GM12878 (cell line): ENCODE results near the gene ETV6.

Source experiments
- CREB1 ChIP-seq: IDR thresholded peaks from 2 replicates; pipeline ENCODE4 v1.6.1; 2012; ENCODE audit warnings: low read depth, mild to moderate bottlenecking, inconsistent platforms
- DPF2 ChIP-seq: fragments of 450-650 bp; IDR thresholded peaks from 2 replicates; pipeline ENCODE4 v1.6.1; 2017; ENCODE audit warnings: mild to moderate bottlenecking
- EP300 ChIP-seq, 2 experiments: fragments of 150-350 bp in 1 of 2; IDR thresholded peaks; 2 replicates each; pipeline ENCODE4 v1.6.1; 2011 to 2012; ENCODE audit warnings: low read depth in 2 of 2, low read length in 2 of 2, borderline replicate concordance in 1 of 2, improper control_type of control experiment in 1 of 2, inconsistent platforms in 1 of 2; ENCODE audit not compliant: control insufficient read depth in 1 of 2
- JUNB ChIP-seq: IDR thresholded peaks from 2 replicates; pipeline ENCODE4 v1.6.1; 2016; ENCODE audit warnings: antibody characterized with exemption, mild to moderate bottlenecking
- MTA3 ChIP-seq: IDR thresholded peaks from 2 replicates; pipeline ENCODE4 v1.6.1; 2012; ENCODE audit warnings: low read length, inconsistent platforms, borderline replicate concordance
- NFYB ChIP-seq: IDR thresholded peaks from 2 replicates; pipeline ENCODE4 v1.6.1; 2011; ENCODE audit warnings: low read depth, mild to moderate bottlenecking, low read length, improper control_type of control experiment, moderate library complexity; ENCODE audit not compliant: insufficient read depth
- POLR2A ChIP-seq: IDR thresholded peaks from 2 replicates; pipeline ENCODE4 v1.6.1; 2011; ENCODE audit warnings: low read depth, mild to moderate bottlenecking, low read length
- POLR2AphosphoS5 ChIP-seq: IDR thresholded peaks from 2 replicates; pipeline ENCODE4 v1.6.1; 2011; ENCODE audit warnings: mild to moderate bottlenecking, low read length, inconsistent platforms
- SIN3A ChIP-seq: IDR thresholded peaks from 2 replicates; pipeline ENCODE4 v1.6.1; 2012; ENCODE audit warnings: low read depth, low read length, improper control_type of control experiment
- SP1 ChIP-seq: IDR thresholded peaks from one replicate; pipeline ENCODE4 v1.6.1; 2011; ENCODE audit warnings: low read depth, low read length
- ZBTB11 ChIP-seq: fragments of 450-650 bp; formaldehyde crosslinking; IDR thresholded peaks from 2 replicates; pipeline ENCODE4 v1.5.0; 2022; ENCODE audit warnings: mild to moderate bottlenecking, missing genetic modification characterization
- TF ChIP-seq, protein P1 (sequence below), 3 experiments: IDR thresholded peaks in 2 of 3; conservative IDR thresholded peaks in 1 of 3; 2 replicates each; pipeline ENCODE4 v1.5.1; 2011; ENCODE audit warnings: low read depth in 3 of 3, low read length in 3 of 3, mild to moderate bottlenecking in 3 of 3, control low read depth in 2 of 3, moderate library complexity in 2 of 3, inconsistent platforms in 1 of 3, mixed read lengths in 1 of 3; ENCODE audit not compliant: control insufficient read depth in 2 of 3, insufficient read depth in 1 of 3; ENCODE audit errors: extremely low read depth in 1 of 3
- TF ChIP-seq, protein P2 (sequence below): IDR thresholded peaks from 2 replicates; pipeline ENCODE4 v1.6.1; 2012; ENCODE audit warnings: low read depth, low read length, improper control_type of control experiment

GRCh38 chr12:11734580-11735180, 85.2 kb downstream of the ETV6 start:
- TF ChIP-seq CREB1 (no peak), DPF2 (peak; percentile 17; the same call in 1 of the 2 replicates), ZBTB11 (CRISPR knock-in tag) (no peak), NFYB (no peak), JUNB (peak; percentile 32; the same call in 1 of the 2 replicates), EP300 (IDR thresholded peaks at IDR 0.05; ENCODE audit: borderline replicate concordance in 1 of 2, control insufficient read depth in 1 of 2, low read depth in 2 of 2, low read length in 2 of 2) (peak in 1 of 2 experiments; percentile 53; a peak in 2 of 4 replicates), SIN3A (no peak), POLR2AphosphoS5 (no peak), POLR2A (no peak), MTA3 (0 out of 2 replicates have a peak, but pooled peaks have one; percentile 38), SP1 (no peak)
- TF ChIP-seq, protein P1, sequence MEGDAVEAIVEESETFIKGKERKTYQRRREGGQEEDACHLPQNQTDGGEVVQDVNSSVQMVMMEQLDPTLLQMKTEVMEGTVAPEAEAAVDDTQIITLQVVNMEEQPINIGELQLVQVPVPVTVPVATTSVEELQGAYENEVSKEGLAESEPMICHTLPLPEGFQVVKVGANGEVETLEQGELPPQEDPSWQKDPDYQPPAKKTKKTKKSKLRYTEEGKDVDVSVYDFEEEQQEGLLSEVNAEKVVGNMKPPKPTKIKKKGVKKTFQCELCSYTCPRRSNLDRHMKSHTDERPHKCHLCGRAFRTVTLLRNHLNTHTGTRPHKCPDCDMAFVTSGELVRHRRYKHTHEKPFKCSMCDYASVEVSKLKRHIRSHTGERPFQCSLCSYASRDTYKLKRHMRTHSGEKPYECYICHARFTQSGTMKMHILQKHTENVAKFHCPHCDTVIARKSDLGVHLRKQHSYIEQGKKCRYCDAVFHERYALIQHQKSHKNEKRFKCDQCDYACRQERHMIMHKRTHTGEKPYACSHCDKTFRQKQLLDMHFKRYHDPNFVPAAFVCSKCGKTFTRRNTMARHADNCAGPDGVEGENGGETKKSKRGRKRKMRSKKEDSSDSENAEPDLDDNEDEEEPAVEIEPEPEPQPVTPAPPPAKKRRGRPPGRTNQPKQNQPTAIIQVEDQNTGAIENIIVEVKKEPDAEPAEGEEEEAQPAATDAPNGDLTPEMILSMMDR (IDR thresholded peaks at IDR 0.05 in 2 of 3, conservative IDR thresholded peaks at IDR 0.05 in 1 of 3; ENCODE audit: control insufficient read depth in 2 of 3, extremely low read depth in 1 of 3, insufficient read depth in 1 of 3, low read depth in 3 of 3, low read length in 3 of 3): no peak
- TF ChIP-seq, protein P2, sequence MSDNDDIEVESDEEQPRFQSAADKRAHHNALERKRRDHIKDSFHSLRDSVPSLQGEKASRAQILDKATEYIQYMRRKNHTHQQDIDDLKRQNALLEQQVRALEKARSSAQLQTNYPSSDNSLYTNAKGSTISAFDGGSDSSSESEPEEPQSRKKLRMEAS: no peak
